Breast epithelium (tissue), 3 donors: ENCODE measurements around the gene RTN3.

Experiments
- POLR2A ChIP-seq: fragments of 450-650 bp; IDR thresholded peaks from one replicate; pipeline ENCODE4 v1.6.1; 2016; ENCODE audit warnings: antibody characterized with exemption, mild to moderate bottlenecking, moderate library complexity
- POLR2AphosphoS5 ChIP-seq, 3 donors: sonication (generic); formaldehyde crosslinking; IDR thresholded peaks; one replicate each; pipeline ENCODE4 v1.6.1; 2017; ENCODE audit warnings: antibody characterized with exemption in 3 of 3
- TF ChIP-seq, protein P1 (sequence below), 3 donors: fragments of 450-650 bp; IDR thresholded peaks; one replicate each; pipeline ENCODE4 v1.5.1; 2016 to 2017; ENCODE audit warnings: antibody characterized with exemption in 3 of 3, mild to moderate bottlenecking in 3 of 3, moderate library complexity in 3 of 3

DNA sequence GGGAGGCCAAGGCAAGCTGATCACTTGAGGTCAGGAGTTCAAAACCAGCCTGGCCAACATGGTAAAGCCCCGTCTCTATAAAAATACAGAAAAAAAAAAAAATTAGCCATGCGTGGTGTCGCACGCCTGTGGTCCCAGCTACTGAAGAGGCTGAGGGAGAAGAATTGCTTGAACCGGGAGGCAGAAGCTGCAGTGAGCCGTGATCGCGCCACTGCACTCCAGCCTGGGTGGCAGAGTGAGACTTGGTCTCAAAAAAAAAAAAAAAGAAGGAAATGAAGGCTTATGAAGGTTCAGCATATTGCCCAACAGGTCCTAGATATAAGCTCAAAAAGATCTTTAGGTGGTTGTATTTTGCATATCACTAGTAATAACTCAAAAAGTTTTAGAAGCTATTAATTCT lies 20.3 kb upstream of the RTN3 start:
- TF ChIP-seq, protein P1, sequence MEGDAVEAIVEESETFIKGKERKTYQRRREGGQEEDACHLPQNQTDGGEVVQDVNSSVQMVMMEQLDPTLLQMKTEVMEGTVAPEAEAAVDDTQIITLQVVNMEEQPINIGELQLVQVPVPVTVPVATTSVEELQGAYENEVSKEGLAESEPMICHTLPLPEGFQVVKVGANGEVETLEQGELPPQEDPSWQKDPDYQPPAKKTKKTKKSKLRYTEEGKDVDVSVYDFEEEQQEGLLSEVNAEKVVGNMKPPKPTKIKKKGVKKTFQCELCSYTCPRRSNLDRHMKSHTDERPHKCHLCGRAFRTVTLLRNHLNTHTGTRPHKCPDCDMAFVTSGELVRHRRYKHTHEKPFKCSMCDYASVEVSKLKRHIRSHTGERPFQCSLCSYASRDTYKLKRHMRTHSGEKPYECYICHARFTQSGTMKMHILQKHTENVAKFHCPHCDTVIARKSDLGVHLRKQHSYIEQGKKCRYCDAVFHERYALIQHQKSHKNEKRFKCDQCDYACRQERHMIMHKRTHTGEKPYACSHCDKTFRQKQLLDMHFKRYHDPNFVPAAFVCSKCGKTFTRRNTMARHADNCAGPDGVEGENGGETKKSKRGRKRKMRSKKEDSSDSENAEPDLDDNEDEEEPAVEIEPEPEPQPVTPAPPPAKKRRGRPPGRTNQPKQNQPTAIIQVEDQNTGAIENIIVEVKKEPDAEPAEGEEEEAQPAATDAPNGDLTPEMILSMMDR (IDR thresholded peaks at IDR 0.05): no peak
- TF ChIP-seq POLR2AphosphoS5 (IDR thresholded peaks at IDR 0.05) (no peak), POLR2A (no peak)
